HEK293 (cell line): ENCODE measurements around the gene METAP1.

Experiments
- CTCF ChIA-PET: fragments of 350-600 bp; formaldehyde crosslinking; extraction: SDS; loops from one replicate; lab custom pipeline; 2021; ENCODE audit warnings: antibody characterized with exemption; lab: Yijun Ruan, JAX
- POLR2A ChIA-PET: fragments of 300-600 bp; formaldehyde crosslinking; extraction: SDS; loops from one replicate; lab custom pipeline; 2020; ENCODE audit warnings: antibody characterized with exemption, inconsistent platforms; lab: Yijun Ruan, JAX
- H3K27ac ChIP-seq: fragments of 200-500 bp; sonication (Bioruptor generic); 2 replicates; pipeline ENCODE4 v1.5.1; 2014; ENCODE audit warnings: low read depth, low read length, control low read depth, inconsistent platforms; ENCODE audit errors: extremely low read depth
- H3K36me3 ChIP-seq, 2 experiments: fragments of 200-500 bp in 1 of 2; sonication (Bioruptor generic) in 1 of 2; 1 replicate in 1 of 2; 2 replicates in 1 of 2; pipeline ENCODE4 v1.5.1; 2014 to 2017; ENCODE audit warnings: inconsistent platforms in 2 of 2, low read length in 2 of 2; ENCODE audit not compliant: control insufficient read depth in 2 of 2, insufficient read depth in 1 of 2
- H3K4me1 ChIP-seq: fragments of 200-500 bp; sonication (Bioruptor generic); 2 replicates; pipeline ENCODE4 v1.5.1; 2014; ENCODE audit warnings: mild to moderate bottlenecking, low read length, inconsistent platforms; ENCODE audit not compliant: control insufficient read depth, insufficient read depth
- H3K4me3 ChIP-seq: 2 replicates; pipeline ENCODE4 v1.5.1; 2011; ENCODE audit warnings: low read depth, mild to moderate bottlenecking, control low read depth, low read length, moderate library complexity
- H3K9me3 ChIP-seq: fragments of 200-500 bp; sonication (Bioruptor generic); 2 replicates; pipeline ENCODE4 v1.5.1; 2014; ENCODE audit warnings: low read depth, low read length, inconsistent platforms; ENCODE audit not compliant: control insufficient read depth, insufficient read depth
- HOXC10 ChIP-seq: sonication (generic); formaldehyde crosslinking; IDR thresholded peaks from 2 replicates; pipeline ENCODE4 v1.8.1; 2023; ENCODE audit warnings: mild to moderate bottlenecking, missing genetic modification reagents
- KLF8 ChIP-seq: fragments of 450-650 bp; formaldehyde crosslinking; IDR thresholded peaks from 2 replicates; pipeline ENCODE4 v1.5.1; 2016; ENCODE audit warnings: missing biosample characterization, missing genetic modification characterization
- MZF1 ChIP-seq: fragments of 450-650 bp; formaldehyde crosslinking; IDR thresholded peaks from 2 replicates; pipeline ENCODE4 v1.5.1; 2017; ENCODE audit warnings: missing biosample characterization, missing genetic modification characterization, borderline replicate concordance
- SETDB1 ChIP-seq: IDR thresholded peaks from one replicate; pipeline ENCODE4 v1.6.1; 2017; ENCODE audit warnings: mild to moderate bottlenecking, low read length, moderate library complexity, mixed read lengths; ENCODE audit not compliant: insufficient read length
- YY2 ChIP-seq: fragments of 450-650 bp; formaldehyde crosslinking; IDR thresholded peaks from 2 replicates; pipeline ENCODE4 v1.5.1; 2016; ENCODE audit warnings: missing biosample characterization, missing genetic modification characterization
- ZFHX2 ChIP-seq: fragments of 450-650 bp; formaldehyde crosslinking; conservative IDR thresholded peaks from 2 replicates; pipeline ENCODE4 v1.5.1; 2016; ENCODE audit warnings: missing biosample characterization, missing genetic modification characterization
- ZNF133 ChIP-seq: fragments of 450-650 bp; formaldehyde crosslinking; IDR thresholded peaks from 2 replicates; pipeline ENCODE4 v1.5.1; 2016; ENCODE audit warnings: missing biosample characterization, missing genetic modification characterization
- ZNF175 ChIP-seq: fragments of 450-650 bp; formaldehyde crosslinking; IDR thresholded peaks from 2 replicates; pipeline ENCODE4 v1.5.1; 2016; ENCODE audit warnings: missing biosample characterization, missing genetic modification characterization
- ZNF184 ChIP-seq: fragments of 450-650 bp; IDR thresholded peaks from 2 replicates; pipeline ENCODE4 v1.5.1; 2018; ENCODE audit warnings: missing biosample characterization, mild to moderate bottlenecking, missing genetic modification characterization
- ZNF211 ChIP-seq: fragments of 450-650 bp; formaldehyde crosslinking; IDR thresholded peaks from 2 replicates; pipeline ENCODE4 v1.5.1; 2016; ENCODE audit warnings: low read depth, missing biosample characterization, missing genetic modification characterization
- ZNF23 ChIP-seq: fragments of 450-650 bp; formaldehyde crosslinking; IDR thresholded peaks from 2 replicates; pipeline ENCODE4 v1.5.1; 2016; ENCODE audit warnings: missing biosample characterization, missing genetic modification characterization, borderline replicate concordance
- ZNF24 ChIP-seq: fragments of 450-650 bp; formaldehyde crosslinking; IDR thresholded peaks from 2 replicates; pipeline ENCODE4 v1.5.1; 2016; ENCODE audit warnings: missing biosample characterization, missing genetic modification characterization
- ZNF391 ChIP-seq: fragments of 450-650 bp; formaldehyde crosslinking; IDR thresholded peaks from 2 replicates; pipeline ENCODE4 v1.5.1; 2016; ENCODE audit warnings: low read depth, missing biosample characterization, missing genetic modification characterization, borderline replicate concordance
- ZNF501 ChIP-seq: fragments of 450-650 bp; formaldehyde crosslinking; IDR thresholded peaks from 2 replicates; pipeline ENCODE4 v1.5.1; 2016; ENCODE audit warnings: missing biosample characterization, missing genetic modification characterization
- ZNF555 ChIP-seq: fragments of 450-650 bp; formaldehyde crosslinking; conservative IDR thresholded peaks from 2 replicates; pipeline ENCODE4 v1.5.1; 2017; ENCODE audit warnings: missing biosample characterization, mild to moderate bottlenecking, missing genetic modification characterization, inconsistent platforms
- ZNF626 ChIP-seq: fragments of 450-650 bp; sonication (Bioruptor Pico); formaldehyde crosslinking; IDR thresholded peaks from 2 replicates; pipeline ENCODE4 v1.5.1; 2018; ENCODE audit warnings: missing biosample characterization, missing genetic modification characterization, inconsistent platforms
- ZNF629 ChIP-seq: fragments of 450-650 bp; formaldehyde crosslinking; IDR thresholded peaks from 2 replicates; pipeline ENCODE4 v1.5.1; 2017; ENCODE audit warnings: missing biosample characterization, missing genetic modification characterization
- ZNF777 ChIP-seq: fragments of 450-650 bp; formaldehyde crosslinking; IDR thresholded peaks from 2 replicates; pipeline ENCODE4 v1.5.1; 2017; ENCODE audit warnings: missing biosample characterization, missing genetic modification characterization, borderline replicate concordance
- ZNF785 ChIP-seq: fragments of 450-650 bp; formaldehyde crosslinking; IDR thresholded peaks from 2 replicates; pipeline ENCODE4 v1.5.1; 2016; ENCODE audit warnings: missing biosample characterization, missing genetic modification characterization
- ZSCAN23 ChIP-seq: fragments of 450-650 bp; formaldehyde crosslinking; IDR thresholded peaks from 2 replicates; pipeline ENCODE4 v1.5.1; 2016; ENCODE audit warnings: missing biosample characterization, missing genetic modification characterization
- TF ChIP-seq, protein P1 (sequence below): sonication (generic); formaldehyde crosslinking; IDR thresholded peaks from 2 replicates; pipeline ENCODE4 v1.8.1; 2022; ENCODE audit warnings: mild to moderate bottlenecking, moderate library complexity, missing genetic modification reagents
- TF ChIP-seq, protein P2 (sequence below): fragments of 450-650 bp; formaldehyde crosslinking; conservative IDR thresholded peaks from 2 replicates; pipeline ENCODE4 v1.5.1; 2016; ENCODE audit warnings: low read depth, missing biosample characterization, missing genetic modification characterization
- TF ChIP-seq, protein P3 (sequence below): fragments of 450-650 bp; formaldehyde crosslinking; IDR thresholded peaks from 2 replicates; pipeline ENCODE4 v1.5.1; 2016; ENCODE audit warnings: missing biosample characterization, missing genetic modification characterization

The METAP1 gene

DNA sequence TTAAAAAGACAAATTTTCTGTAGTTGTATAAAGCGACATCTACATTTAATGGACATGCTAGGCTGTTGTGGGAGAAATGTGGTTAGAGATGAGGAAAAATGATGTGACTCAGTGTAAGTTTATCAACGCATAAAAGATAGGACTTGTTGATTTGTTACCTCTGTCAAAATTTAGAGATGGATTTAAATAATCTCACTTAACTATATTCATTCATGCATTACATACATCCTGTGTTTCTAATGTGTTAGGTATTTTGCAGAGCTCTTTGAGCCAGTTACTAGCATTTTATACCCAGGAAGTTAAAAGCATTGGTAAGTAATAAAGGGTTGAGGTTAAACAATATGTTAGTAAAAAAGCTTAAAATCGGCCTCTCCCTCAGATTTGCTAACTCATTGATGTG, 34.3 kb downstream of the METAP1 start (continued):
- no peak for TF ChIP-seq ZNF175 (tag by site-specific recombination)

DNA sequence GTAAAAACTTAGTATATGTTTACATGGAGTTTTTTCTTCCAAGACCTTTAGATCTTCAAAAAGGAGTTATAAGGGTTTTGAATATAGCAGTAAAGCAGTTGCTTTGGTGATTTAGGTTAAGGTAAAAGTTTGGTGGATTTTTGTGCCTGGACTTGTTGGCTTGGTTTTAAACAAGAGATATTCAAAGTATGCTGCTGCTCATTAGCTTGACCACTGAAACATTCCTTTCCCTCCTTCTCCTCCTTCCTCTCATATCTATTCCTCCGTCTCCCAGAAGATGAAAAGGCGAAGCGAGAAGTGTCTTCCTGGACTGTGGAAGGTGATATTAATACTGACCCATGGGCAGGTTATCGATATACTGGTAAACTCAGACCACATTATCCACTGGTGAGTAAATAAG, 38.4 kb downstream of the METAP1 start:
- ChIA-PET POLR2A (no interaction called here), CTCF (no interaction called here)
- H3K27ac ChIP-seq = no peak overlapping the region
- no peaks in the 10 kb centered on the region for H3K9me3 ChIP-seq
- H3K36me3 ChIP-seq = peaks cover 0 to 17% of the 10 kb centered on the region in 2 experiments; a peak in 1 of 3 replicates
- no peaks in the 10 kb centered on the region for H3K4me1 ChIP-seq
- no peak overlapping the region for H3K4me3 ChIP-seq
- TF ChIP-seq, protein P1, sequence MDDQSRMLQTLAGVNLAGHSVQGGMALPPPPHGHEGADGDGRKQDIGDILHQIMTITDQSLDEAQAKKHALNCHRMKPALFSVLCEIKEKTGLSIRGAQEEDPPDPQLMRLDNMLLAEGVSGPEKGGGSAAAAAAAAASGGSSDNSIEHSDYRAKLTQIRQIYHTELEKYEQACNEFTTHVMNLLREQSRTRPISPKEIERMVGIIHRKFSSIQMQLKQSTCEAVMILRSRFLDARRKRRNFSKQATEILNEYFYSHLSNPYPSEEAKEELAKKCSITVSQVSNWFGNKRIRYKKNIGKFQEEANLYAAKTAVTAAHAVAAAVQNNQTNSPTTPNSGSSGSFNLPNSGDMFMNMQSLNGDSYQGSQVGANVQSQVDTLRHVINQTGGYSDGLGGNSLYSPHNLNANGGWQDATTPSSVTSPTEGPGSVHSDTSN (CRISPR knock-in tag) = no peak
- TF ChIP-seq MZF1 (tag by site-specific recombination) (no peak), ZNF184 (tag by site-specific recombination) (no peak), YY2 (tag by site-specific recombination) (no peak), HOXC10 (CRISPR knock-in tag) (no peak), ZNF777 (tag by site-specific recombination) (no peak), ZNF555 (tag by site-specific recombination) (no peak), ZNF626 (tag by site-specific recombination) (no peak), ZSCAN23 (tag by site-specific recombination) (no peak), ZNF133 (tag by site-specific recombination) (no peak), ZNF629 (tag by site-specific recombination) (no peak), ZNF501 (tag by site-specific recombination) (no peak), ZNF24 (tag by site-specific recombination) (no peak), ZNF391 (tag by site-specific recombination) (no peak), ZNF785 (no peak), ZNF23 (tag by site-specific recombination) (no peak), ZFHX2 (tag by site-specific recombination) (no peak), ZNF211 (tag by site-specific recombination) (no peak), KLF8 (tag by site-specific recombination) (no peak)
- TF ChIP-seq, protein P2, sequence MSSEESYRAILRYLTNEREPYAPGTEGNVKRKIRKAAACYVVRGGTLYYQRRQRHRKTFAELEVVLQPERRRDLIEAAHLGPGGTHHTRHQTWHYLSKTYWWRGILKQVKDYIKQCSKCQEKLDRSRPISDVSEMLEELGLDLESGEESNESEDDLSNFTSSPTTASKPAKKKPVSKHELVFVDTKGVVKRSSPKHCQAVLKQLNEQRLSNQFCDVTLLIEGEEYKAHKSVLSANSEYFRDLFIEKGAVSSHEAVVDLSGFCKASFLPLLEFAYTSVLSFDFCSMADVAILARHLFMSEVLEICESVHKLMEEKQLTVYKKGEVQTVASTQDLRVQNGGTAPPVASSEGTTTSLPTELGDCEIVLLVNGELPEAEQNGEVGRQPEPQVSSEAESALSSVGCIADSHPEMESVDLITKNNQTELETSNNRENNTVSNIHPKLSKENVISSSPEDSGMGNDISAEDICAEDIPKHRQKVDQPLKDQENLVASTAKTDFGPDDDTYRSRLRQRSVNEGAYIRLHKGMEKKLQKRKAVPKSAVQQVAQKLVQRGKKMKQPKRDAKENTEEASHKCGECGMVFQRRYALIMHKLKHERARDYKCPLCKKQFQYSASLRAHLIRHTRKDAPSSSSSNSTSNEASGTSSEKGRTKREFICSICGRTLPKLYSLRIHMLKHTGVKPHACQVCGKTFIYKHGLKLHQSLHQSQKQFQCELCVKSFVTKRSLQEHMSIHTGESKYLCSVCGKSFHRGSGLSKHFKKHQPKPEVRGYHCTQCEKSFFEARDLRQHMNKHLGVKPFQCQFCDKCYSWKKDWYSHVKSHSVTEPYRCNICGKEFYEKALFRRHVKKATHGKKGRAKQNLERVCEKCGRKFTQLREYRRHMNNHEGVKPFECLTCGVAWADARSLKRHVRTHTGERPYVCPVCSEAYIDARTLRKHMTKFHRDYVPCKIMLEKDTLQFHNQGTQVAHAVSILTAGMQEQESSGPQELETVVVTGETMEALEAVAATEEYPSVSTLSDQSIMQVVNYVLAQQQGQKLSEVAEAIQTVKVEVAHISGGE = no peak

DNA sequence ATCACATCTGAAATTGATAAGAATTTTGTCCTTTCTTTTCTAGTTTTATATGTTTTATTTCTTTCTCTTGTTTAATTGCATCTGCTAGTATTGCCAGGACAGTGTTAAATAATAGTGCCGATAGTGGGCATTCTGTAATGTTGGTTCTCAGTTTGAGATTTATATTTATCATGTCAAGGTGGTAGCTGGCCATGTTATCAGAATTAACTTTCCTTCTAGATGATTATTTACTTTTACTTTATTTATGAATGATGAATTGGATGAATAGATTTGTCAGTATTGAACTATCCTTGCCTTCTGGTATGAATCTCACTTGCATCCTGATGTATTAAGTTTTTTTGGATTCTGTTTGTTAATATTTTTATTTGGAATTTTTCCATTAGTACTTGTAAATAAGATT, 42.7 kb downstream of the METAP1 start:
- Histone ChIP-seq H3K27ac (no peak overlapping the region), H3K9me3 (no peaks in the 10 kb centered on the region), H3K4me3 (no peak overlapping the region), H3K4me1 (no peaks in the 10 kb centered on the region), H3K36me3 (peaks cover 0 to 20% of the 10 kb centered on the region in 2 experiments; a peak in 1 of 3 replicates)
- ChIA-PET CTCF (no interaction called here), POLR2A (no interaction called here)
- peak; percentile 48 for TF ChIP-seq SETDB1
- TF ChIP-seq, protein P3, sequence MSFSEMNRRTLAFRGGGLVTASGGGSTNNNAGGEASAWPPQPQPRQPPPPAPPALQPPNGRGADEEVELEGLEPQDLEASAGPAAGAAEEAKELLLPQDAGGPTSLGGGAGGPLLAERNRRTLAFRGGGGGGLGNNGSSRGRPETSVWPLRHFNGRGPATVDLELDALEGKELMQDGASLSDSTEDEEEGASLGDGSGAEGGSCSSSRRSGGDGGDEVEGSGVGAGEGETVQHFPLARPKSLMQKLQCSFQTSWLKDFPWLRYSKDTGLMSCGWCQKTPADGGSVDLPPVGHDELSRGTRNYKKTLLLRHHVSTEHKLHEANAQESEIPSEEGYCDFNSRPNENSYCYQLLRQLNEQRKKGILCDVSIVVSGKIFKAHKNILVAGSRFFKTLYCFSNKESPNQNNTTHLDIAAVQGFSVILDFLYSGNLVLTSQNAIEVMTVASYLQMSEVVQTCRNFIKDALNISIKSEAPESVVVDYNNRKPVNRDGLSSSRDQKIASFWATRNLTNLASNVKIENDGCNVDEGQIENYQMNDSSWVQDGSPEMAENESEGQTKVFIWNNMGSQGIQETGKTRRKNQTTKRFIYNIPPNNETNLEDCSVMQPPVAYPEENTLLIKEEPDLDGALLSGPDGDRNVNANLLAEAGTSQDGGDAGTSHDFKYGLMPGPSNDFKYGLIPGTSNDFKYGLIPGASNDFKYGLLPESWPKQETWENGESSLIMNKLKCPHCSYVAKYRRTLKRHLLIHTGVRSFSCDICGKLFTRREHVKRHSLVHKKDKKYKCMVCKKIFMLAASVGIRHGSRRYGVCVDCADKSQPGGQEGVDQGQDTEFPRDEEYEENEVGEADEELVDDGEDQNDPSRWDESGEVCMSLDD = no peak
